Activated T-helper 2 cell treated with anti-CD3 and anti-CD28 coated beads, Interferon-gamma antibody, Interleukin-2, Interleukin-4, amounts not matched to agents 10 μg/mL and 5 μg/mL and 100 μg/mL, durations not matched to agents 14 hours and 24 hours and 36 hours (primary cell): Measurements from ENCODE around the gene COG3. TPM values are rescaled to one million over a fixed set of nuclear protein-coding genes. Genes with fewer than 3 reads are reported as not detected.

Experiments used
- total RNA-seq: library from RNA; stranded (reverse); gene quantifications from 2 replicates; pipeline ENCODE4 v1.2.3, GENCODE V29; 2022

The COG3 gene
- total RNA-seq, 1 donor from 2014 or later, result 21.3 TPM

Other genes starting within 250 kb of the COG3 start
- gene TPT1, start 123.8 kb upstream of the COG3 start, total RNA-seq, result 2,606 and 2,653 TPM in 2 replicates
- gene SLC25A30, start 46.6 kb upstream of the COG3 start, total RNA-seq, result 12.2 and 13.6 TPM in 2 replicates
- not detected in 2 replicates for gene ERICH6B, start 150.8 kb downstream of the COG3 start, total RNA-seq
- not detected in 2 replicates for gene CBY2, start 237.4 kb downstream of the COG3 start, total RNA-seq